HG03066 (cell line): ENCODE measurements around the gene CEMIP2.
A peak's percentile ranks its signal among the peaks of the same experiment; 100 is the strongest.

Experiments
- ATAC-seq: cut with Tn5 transposase; IDR thresholded peaks from one replicate; pipeline ENCODE4 v1.9.1; 2021; ENCODE audit warnings: low read depth; ENCODE audit not compliant: unreplicated experiment

CEMIP2 gene

DNA sequence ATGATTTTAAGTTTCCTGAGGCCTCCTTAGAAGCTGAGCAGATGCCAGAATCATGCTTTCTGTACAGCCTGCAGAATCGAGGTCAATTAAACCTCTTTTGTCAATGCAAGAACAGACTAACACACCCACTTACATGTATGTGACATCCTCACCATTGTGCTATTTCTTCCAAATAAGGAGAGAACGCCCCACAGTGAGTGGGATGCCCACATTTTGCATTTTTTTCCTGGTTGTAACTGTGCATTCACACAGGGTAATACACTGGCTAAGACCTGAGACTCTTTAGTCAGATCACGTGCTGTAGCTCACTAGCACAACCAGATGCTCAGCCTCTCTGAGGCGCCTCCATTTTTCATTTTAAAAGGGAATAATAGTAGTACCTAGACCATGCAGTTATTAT, 4.4 kb upstream of the CEMIP2 start:
- ATAC-seq = no peak

DNA sequence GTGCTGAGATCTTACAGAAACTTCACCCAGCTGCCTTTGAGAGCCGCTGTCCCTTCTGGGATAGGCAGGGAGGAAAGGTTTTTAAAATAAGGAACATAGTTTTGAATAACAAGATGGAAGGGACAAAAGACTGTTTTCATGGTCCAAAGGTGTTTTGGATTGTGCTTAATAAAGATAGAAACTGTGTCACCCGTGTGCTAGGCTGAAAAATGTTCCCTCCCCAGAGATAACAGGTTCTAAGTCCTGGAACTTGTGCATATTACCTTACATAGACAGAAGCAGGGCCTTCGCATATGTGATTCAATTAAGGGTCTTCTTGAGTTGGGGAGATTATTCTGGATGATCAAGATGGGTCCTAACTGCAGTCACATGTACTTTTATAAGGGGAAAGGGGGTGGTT, 1.9 kb upstream of the CEMIP2 start:
- no peak for ATAC-seq

DNA sequence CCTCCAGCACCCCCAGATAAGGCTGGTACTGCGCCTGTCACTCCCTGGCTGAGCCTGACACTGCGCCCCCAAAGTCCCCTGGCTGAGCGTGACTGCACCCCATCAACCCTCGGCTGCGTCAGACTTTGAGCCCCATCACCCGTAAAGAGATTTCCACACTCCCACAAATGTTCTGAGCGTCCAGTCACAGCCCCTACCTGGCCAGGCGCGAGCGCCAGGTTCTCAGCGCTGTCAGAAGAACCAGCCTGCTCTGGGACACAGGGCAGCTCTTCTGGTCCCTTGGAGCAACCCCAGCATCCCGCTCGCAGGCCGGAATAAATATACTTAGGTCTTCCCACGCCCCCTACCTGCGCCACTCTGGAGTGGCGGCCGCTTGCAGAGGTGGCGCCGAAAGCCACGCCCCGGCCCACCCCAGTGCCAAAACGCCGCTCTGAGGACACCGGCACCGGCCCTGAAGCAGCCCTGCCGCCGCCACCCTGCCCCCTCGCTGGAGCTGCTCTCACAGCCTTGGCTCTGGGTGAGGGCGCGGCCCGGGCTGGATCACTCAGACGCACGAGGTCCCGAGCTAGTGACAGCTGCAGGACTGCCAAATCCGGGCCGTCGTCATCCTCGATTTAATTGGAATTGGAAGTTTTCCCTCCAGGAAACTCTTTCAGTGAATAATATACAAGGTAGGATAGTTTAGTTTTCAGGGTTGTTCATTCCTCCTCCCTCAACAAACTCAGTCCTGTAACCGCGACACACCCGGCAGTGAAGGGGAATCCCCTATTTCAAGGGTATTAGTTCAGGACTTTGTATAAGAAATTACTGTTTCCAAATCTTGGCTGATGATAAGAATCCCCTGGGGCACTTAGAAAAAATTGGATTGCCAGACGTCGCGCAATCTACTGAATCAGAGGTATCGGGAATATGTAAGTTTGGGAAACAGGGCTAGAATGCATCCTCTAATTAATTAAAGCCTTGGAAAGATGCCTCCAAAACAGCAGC, 1.2 kb upstream of the CEMIP2 start:
- ATAC-seq = peak; percentile 38

DNA sequence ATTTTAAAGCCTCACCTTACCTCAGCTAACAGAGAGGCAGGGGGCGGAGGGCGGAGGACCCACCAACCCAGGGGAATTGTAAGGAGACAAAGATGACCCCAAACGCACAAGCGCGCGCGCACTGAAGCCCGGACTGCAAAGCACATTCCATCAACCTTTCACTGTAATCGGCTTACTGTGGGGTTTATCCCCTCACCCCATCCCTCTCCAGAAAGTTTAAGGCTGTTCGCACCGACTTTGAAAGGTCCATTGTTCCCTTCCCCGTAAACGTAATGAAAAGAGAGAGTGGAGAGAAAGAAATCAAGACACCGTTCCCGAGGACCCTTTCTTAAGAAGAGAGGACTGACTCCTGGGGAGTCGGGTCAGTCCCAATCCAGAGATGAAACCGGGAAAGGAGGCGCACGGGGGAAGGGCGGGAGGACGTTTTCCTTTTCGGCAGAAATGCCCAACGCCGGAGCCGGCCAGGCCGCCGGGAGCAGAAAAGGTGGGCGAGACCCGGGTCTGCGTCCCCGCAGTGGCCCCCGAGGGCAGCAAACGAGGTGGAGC, 464 bp downstream of the CEMIP2 start:
- no peak for ATAC-seq

DNA sequence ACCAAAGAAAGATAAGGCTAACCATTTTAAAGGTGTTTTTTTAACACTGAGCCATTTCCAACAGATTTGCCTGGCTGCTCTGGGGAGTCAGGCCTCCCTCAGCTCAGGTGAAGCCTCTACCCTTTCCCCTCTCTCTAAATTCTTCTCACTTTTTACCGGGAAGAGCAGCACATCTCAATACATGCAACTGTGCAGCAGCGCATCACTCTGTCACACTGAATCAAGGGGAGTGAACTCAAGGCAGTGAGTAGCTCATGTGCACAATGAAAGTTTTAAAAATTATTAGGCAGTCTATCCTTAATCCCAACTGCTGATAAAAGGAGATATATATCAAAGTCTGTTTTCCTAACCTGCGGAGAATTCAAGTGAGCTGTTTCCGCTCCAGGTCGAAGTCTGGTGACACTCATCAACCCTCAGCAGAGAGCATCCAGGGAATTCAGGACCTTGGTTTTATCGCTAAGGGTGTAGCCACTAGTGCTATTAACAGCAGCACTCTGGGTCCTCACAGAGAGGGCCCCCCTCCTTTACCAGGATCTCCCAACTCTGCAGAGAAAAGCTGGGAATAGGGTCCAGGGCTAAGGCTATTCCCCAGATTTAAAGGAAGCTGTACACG, 1.0 kb downstream of the CEMIP2 start:
- no peak for ATAC-seq

DNA sequence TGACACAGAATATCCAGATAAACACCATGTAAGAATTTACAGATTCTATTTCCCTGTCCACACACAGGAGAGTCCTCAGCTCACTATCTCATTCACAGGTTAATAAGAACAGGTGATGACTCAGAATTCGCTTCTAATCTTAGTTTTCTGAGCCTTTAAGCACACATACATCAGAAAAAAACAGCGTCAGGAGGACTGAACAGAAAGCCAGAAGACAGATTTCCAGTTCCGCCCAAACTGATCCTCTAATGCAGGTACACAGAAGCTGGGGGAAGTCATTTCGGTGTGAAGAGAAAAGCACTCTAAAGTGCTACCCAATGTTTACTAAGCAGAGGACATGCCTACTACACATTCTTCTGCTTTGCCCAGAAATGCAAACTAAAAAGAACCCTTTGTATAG, 1.6 kb downstream of the CEMIP2 start:
- ATAC-seq = no peak

DNA sequence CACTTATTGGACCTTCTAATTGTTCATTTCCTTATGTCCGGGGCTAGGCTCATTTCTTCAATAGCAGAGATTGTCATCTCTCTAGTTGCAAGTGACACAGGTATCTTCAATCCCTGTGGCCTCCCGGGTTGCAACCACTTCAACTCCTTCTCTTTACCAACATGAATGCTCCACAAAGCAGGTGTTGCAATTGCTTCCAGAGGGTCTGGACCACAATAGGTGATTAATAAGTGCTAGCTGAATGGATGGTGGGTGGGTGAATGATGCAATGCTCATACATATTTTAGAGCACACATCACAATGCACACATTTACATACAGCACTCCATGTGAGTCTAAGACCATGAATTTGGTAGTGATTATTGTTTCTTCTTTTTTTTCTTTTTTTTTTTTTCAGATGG, 2.6 kb downstream of the CEMIP2 start:
- no peak for ATAC-seq

DNA sequence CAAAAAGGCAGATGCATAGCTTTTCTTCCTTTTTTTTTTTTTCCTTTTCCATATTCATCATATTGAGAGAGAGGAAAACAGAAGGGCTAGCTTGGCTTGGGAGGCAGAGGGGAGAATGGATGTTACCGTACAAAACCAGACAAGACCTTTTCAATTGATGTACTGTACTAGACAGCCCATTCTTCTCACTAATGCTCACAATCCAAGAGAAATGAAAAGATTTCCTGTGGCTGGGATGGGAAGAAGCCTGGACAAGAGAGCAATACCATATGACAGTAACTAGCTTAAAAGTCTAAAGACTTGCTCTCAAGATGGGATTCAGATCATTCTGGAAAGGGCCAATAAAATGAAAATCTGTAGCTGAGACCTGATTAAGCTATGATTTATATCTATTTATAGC, 3.4 kb downstream of the CEMIP2 start:
- ATAC-seq = no peak

DNA sequence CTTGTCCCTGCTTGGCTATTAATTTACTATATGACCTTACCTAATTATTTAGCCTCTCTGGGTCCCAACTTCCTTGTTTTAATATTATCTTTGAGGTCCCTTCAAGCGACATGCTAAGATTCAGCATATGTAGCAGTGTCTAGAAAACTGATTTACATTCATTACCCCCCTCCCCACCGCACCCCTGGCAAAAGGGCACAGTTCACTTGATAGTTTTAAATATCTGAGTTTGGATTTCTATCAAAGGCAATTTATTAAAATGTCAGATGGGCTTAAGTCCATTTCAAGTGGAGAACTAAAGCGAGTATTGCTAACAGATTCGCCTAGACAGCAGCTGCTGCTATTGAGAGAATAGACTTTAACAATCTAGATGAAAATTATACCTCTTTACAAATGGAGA, 3.9 kb downstream of the CEMIP2 start:
- ATAC-seq = no peak

DNA sequence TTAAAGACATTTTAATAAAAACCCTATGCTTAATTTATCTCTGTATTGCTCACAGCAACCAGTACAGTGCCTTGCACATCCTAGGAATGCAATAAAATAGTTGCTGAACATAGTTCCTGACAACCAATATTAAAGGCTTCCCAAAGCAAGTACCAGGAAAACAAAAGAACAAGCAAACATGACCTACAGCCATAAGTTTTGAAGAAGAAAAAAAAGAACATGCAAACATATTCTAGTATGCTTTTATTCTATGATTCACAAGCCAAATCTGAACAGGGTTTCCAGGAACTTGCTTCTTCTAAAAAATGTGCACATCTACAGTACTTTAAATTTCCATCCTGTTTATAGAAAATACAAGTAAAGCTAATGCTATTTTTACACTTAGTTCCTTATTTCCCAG, 4.5 kb downstream of the CEMIP2 start:
- ATAC-seq = no peak

DNA sequence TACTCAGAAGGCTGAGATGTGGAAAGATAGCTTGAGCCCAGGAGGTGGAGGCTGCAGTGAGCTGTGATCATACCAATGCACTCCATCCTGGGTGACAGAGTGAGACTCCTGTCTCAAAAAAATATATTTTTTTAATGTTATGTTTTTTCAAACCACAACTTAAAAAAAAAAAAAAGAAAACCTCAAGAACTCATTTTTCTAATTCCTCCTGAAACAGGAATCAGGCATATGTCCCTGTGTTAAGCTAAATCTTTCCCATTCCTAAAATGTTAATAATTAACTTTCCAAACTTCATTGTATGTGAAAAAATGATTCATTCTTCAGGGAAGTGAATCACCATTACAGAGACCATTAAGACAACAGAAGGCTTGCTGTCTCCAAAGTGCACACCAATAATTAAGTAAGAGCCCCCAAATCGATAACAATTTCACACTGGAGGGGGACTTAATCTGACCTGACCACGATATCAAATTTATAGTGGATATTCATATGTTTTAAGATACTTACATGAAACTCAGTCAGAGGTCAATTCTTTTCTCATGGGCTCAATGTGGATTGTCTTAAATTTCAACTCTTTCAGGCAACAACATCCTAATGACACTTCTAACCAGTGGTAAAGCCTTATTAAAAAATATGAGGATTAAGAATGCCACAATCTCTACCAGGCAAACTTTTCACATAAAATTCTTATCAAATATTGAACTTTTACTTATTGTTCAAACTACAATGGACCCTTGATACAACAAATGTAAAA, 5.2 kb downstream of the CEMIP2 start:
- ATAC-seq = no peak

DNA sequence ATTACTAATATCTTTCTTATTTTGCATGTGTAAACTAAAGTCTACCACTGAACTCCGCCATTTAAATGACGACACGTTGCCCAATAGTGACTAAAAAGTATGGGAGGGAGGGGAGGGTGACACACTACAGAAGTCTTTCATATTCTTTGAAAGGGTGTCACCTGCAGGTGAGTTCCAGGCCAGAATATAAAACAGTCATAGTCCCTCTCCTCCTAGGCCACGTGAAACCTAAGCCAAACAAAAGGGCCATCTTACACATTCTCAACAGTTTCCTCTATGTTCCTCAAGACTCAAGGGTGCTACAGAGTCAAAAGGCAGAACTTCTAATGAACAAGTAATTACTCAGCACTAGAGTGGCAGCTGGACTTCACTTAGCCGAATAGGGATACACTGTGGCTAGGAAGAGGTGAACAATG, 6.4 kb downstream of the CEMIP2 start:
- ATAC-seq = no peak

DNA sequence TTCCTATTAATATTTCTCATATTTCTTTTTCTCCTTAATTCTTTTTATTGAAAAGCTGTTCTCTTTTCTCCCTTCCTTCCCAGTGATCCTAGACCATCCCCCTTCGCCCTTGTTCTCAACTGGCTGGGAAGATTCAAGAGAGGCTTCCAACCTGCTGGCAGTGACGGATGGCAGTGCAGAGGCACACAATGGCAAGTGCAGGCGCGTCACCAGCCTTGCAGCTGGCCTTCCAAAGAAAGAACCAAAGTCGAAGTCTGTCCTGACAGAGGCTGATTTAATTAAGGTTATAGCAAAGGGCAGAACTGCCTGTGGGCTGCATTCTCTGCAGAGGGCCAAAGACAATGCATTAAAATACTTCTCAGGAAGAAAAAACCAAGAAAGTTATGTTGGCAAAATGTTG, 7.4 kb downstream of the CEMIP2 start:
- ATAC-seq = no peak

DNA sequence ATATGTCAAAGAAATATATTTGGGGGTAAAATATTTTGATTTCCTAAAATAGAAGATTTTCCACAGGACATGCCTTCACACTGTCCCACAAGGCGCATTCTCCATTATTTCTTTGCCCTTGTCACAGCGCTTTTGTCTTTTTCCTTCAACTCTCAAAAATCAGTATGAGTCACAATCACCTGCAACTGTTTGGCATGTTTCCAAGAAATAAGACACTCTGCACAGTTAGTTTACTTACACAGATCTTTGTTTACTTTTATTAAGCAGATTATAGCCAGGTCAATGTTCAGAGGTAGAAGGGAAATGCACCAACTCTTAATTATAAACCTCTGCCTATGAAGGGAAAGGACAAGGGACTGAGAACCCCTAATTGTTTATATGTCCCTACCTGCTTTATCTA, 9.5 kb downstream of the CEMIP2 start:
- ATAC-seq = no peak

DNA sequence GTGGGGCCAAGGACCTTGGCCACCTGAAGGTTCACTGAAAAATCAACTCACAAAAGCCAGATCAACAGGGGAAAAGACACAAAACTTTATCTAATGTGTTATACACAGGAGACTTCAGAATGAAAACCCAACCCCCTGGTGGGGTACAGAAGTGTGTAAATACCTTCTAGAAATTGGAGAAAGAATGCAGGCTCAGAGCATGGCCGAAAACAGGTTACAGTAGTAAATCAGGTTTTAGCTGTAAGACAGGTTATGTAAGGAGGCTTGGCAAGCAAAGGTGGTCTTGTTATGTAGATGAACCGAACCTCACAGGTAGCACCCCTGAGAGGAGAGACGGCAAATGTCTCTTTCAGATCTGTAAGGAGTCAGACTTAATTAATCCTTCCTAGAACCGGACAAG, 10.0 kb downstream of the CEMIP2 start:
- no peak for ATAC-seq

DNA sequence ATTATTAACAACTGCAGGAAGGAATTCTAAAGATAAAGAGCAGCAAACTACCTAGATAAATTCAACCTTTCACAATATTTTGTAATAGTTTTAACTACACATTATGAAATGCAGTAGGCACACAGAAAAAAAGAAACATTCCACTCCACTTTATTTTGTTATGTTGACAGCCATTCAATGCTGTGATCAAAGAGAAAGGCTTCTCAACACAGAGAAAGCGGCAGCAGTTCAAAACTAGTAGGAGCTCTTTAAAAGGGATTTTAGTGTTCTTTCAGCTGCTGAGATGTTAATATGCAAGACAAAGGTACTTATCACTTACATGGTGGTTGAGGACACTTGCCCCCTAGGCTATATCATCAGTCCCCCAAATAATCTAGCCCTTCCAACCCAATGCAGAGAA, 11.6 kb downstream of the CEMIP2 start:
- no peak for ATAC-seq

DNA sequence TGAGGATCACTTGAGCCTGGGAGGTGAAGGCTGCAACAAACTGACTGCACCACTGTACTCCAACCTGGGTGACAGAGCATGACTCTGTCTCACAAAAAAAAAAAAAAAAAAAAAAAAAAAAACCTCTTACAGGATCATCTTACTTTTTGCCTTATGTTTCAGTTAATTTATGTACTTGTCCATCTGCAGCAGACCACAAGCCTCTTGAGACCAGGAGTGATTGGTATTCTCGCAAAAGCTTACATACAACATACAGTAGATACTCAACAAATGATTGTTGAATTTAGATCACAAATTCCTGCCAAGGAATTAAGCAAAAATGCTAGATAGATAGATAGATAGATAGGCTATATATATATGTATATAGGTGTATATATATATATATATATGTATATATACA, 12.4 kb downstream of the CEMIP2 start:
- no peak for ATAC-seq

DNA sequence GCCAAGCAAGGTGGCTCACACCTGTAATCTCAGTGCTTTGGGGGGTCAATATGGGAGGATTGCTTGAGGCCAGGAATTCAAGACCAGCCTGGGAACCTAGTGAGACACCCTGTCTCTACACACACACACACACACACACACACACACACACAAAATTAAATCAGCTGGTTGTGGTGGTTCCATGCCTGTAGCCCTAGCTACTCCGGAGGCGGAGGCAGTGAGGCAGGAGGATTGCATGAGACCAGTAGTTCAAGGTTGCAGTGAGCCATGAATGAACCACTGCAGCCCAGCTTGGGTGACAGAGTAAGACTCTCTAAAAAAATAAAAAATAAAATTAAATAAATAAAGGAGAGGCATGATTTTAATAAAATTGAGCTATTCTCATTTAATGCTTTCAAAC, 13.1 kb downstream of the CEMIP2 start:
- ATAC-seq = no peak

DNA sequence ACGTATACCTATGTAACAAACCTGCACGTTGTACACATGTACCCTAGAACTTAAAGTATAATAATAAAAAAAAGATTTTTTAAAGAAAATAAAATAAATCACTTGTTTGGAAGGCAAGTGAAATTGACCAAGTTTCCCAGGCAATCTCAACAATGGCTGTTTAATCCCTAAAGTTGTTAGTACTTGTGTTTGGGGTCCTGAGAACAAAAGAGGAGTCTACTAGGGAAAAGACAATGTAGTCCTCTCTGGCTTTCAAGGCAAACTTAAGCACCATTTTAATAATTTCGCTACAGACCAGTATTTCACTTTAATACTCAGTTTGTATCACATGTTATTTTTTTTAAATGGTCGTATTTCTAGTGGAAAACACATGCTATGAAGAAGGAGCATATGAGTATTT, 14.2 kb downstream of the CEMIP2 start:
- ATAC-seq = no peak

DNA sequence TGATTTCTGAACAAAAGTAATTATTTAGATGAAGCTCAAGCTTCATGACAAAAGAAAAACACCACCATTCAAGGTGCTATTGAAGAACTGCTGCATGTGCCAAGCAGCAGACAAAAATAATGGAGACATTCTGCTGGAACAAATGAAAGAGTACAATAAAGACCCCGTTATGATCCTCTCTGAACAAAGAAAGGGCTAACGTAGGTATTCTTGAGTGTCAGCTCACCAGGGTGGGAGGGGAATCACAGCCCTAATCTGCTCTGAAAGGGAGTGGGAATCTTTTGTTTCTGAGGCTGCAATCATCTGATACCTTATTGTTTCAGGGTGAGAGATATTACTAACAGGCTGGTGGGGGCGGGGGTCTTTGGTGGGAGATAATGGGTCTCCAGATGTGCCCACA, 15.4 kb downstream of the CEMIP2 start:
- ATAC-seq = no peak

DNA sequence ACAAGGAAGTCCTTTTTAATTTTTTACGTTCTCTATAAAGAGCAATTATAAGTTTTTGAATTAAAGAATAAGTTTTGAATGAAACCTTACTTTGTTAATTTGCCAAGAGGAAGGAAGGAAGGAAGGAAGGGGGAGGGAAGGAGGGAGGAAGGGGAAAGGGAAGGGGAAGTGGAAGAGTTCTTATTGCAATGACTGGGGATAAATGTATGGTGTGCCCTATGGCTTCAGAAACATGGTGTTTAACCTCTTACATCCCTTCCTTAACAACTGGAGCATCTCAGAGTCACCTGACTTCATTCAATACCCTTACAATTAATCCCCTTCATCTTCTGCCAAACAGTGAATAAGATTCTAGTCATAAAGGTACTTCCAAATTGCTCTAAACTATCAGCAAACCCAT, 16.0 kb downstream of the CEMIP2 start:
- ATAC-seq = no peak
